ENCODE results near the gene PROSER2. TPM values are rescaled to one million over a fixed set of nuclear protein-coding genes. Genes with fewer than 3 reads are reported as not detected.

Gene PROSER2
- total and polyA plus RNA-seq, 2 of the 13 experiments (the other 11 are each of a cell fraction or from before 2014, with no cell fraction given), result 6.9 to 7.7 TPM

DNA sequence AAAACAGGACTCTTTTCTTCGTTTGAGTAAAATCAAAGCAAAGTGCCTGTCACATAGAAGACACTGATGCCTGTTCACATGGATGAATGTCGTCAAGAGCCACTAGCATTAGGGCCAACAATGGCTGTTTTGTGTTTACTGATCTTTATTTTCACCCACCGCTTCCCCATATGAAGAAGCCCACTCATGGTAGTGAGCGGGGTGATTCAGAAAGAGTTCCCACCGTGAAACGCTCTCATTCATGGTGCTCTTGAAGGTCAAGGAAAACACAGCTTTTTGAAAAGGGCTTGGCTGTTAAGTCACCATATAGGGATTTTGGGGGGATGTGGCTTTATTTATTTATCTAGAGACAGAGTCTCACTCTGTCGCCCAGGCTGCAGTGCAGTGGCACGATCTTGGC, 12.5 kb downstream of the PROSER2 start (continued):
- no peak for TF ChIP-seq PHF21A (CRISPR knock-in tag; IDR thresholded peaks at IDR 0.05)

DNA sequence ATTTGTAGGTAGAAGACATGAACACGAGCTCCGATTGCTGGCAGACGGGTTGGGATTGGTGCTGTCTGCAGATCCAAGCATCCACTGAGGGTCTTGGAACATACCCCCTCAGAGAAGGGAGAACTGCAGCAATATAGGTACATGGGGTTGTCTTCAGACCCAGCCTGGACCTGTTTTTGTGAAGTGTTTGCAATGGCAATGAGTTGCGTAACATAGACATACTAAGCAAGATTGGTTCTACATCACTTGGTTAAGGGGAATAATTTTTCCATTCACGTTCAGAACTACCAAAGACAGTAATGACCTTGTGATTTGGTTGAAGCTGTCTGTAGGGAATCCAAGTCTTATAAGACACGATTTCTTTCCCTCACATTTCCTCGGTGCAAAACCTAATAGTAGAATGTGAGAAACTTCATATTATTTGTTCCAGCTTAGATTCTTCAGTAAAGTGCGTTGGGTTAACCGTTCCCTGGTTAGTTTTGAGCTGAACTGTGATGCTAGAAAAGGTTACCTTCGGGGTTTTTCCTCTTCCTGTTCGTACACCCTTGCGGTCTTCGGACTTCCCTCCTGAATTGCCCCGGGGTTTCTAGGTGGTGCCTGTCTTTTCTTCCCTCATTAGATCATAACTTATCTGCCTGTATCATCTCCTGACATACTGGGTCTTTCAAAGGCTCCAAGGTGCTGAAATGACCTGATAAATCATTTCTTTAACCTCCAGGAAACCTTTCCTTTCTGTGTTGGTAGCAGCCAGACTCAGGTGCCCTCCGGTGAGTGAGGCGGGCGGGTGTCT, 14.4 kb downstream of the PROSER2 start:
- WGBS (ENCODE audit: low lambda C conversion rate), result 83% methylated on average over 17 of the region's 17 CpGs
- Histone ChIP-seq H3K36me3 (replicated peaks in 1 of 2; ENCODE audit: control insufficient read depth in 1 of 2, insufficient read depth in 2 of 2, low read length in 2 of 2) (peaks cover 0 to 3% of the 10 kb centered on the region in 2 experiments; a peak in 1 of 5 replicates), H3K27ac (ENCODE audit: extremely low read length, insufficient read depth, low read length) (no peak overlapping the region), H3K9me3 (ENCODE audit: low read length) (no peaks in the 10 kb centered on the region), H3K4me2 (ENCODE audit: low read depth, low read length) (no peak overlapping the region; the same call in 1 of the 2 replicates), H3K4me3 (replicated peaks in 1 of 3; ENCODE audit: insufficient read depth in 1 of 3, low read depth in 2 of 3, low read length in 3 of 3) (no peak overlapping the region), H2AFZ (ENCODE audit: low read length) (no peak overlapping the region), H4K20me1 (ENCODE audit: insufficient read depth, low read length) (peaks cover 4% of the 10 kb centered on the region; the same call in 1 of the 2 replicates), H3K79me2 (ENCODE audit: insufficient read depth, low read length) (peaks cover 79% of the 10 kb centered on the region), H3K27me3 (ENCODE audit: control insufficient read depth in 1 of 2, insufficient read depth in 2 of 2, low read length in 2 of 2) (no peaks in the 10 kb centered on the region), H3K4me1 (ENCODE audit: insufficient read depth, low read length) (peaks cover 45% of the 10 kb centered on the region), H3K9ac (ENCODE audit: insufficient read depth, low read depth, low read length) (no peak overlapping the region)
- FAIRE-seq (no peak), DNase-seq (ENCODE audit: low spot score) (no peak), ATAC-seq (no peak)
- intact Hi-C loops (cut with micrococcal nuclease; ENCODE audit: unreplicated experiment) (no loop called here), in situ Hi-C loops (cut with HindIII; ENCODE audit: extremely low pct_ligation_motif_present, low pct_unique_long_range_greater_than_20kb) (no loop called here)
- CTCF ChIA-PET (ENCODE audit: low intra/inter-chr PET ratio, low total read pairs), result no interaction called here
- BruUV-seq (replicated peaks), result no TSS peak
- POLR2A ChIA-PET, result interaction anchor here (2.1 kb wide), 1 partner anchor 38 kb away, joined by 5 read pairs; no protein-coding TSS in a partner anchor
- TF ChIP-seq ZNF296 (CRISPR knock-in tag; conservative IDR thresholded peaks at IDR 0.05), result no peak
- peak; percentile 92 for TF ChIP-seq CEBPG (CRISPR knock-in tag; IDR thresholded peaks at IDR 0.05)
- no peak for TF ChIP-seq SNAPC2 (CRISPR knock-in tag; IDR thresholded peaks at IDR 0.05)
- peak; percentile 96 for TF ChIP-seq CEBPB (IDR thresholded peaks at IDR 0.05; ENCODE audit: borderline replicate concordance, low read depth, low read length)
- no peak for TF ChIP-seq GATA4 (IDR thresholded peaks at IDR 0.05; ENCODE audit: borderline replicate concordance, low read depth)

Measured in HepG2 (cell line).